ENCODE measurements around the gene RBM10. TPM values are rescaled to one million over a fixed set of nuclear protein-coding genes. Genes with fewer than 3 reads are reported as not detected.

RBM10 gene
- total and polyA plus RNA-seq, 3 donors from 2014 or later, result 20.4 to 41.3 (median 28.5) TPM

- Histone ChIP-seq H3K36me3 (ENCODE audit: low read depth, missing control alignments) (no peaks in the 10 kb centered on the region), H3K27me3 (no peaks in the 10 kb centered on the region), H3K27ac (no peak overlapping the region), H3K4me3 (no peak overlapping the region), H3K9me3 (no peaks in the 10 kb centered on the region), H3K4me1 (peaks cover 6% of the 10 kb centered on the region)
- no peak for DNase-seq
- TF ChIP-seq CTCF (IDR thresholded peaks at IDR 0.05) (no peak), POLR2A (IDR thresholded peaks at IDR 0.05) (no peak)
- intact Hi-C loops (cut with DNase I; ENCODE audit: low total_unique reads), result no loop called here
- 79 to 92% methylated on average over 2 to 20 of the region's 20 CpGs for WGBS, 2 donors
Observed at GRCh38 chrX:47214435-47215077, 69.5 kb downstream of the RBM10 start.

- Histone ChIP-seq H3K9me3 (no peaks in the 10 kb centered on the region), H3K36me3 (ENCODE audit: low read depth, missing control alignments) (no peaks in the 10 kb centered on the region), H3K27ac (no peak overlapping the region), H3K4me3 (no peak overlapping the region), H3K27me3 (no peaks in the 10 kb centered on the region), H3K4me1 (peaks cover 6% of the 10 kb centered on the region)
- TF ChIP-seq POLR2A (IDR thresholded peaks at IDR 0.05) (no peak), CTCF (IDR thresholded peaks at IDR 0.05) (no peak)
- DNase-seq, result no peak
- 66 to 76% methylated on average over 4 to 8 of the region's 12 CpGs for WGBS, 2 donors
- intact Hi-C loops (cut with DNase I; ENCODE audit: low total_unique reads), result no loop called here
Observed at GRCh38 chrX:47215291-47215900, 70.4 kb downstream of the RBM10 start.

- H3K9me3 ChIP-seq, result no peaks in the 10 kb centered on the region
- WGBS, 2 donors, result 66 to 78% methylated on average over 8 of the region's 8 CpGs
- intact Hi-C loops (cut with DNase I; ENCODE audit: low total_unique reads), result no loop called here
- peaks cover 6% of the 10 kb centered on the region for H3K4me1 ChIP-seq
- no peak for DNase-seq
- no peak overlapping the region for H3K4me3 ChIP-seq
- peak overlapping the region; percentile 81 to 86 for H3K27ac ChIP-seq
- no peaks in the 10 kb centered on the region for H3K27me3 ChIP-seq
- no peaks in the 10 kb centered on the region for H3K36me3 ChIP-seq (ENCODE audit: low read depth, missing control alignments)
- TF ChIP-seq CTCF (IDR thresholded peaks at IDR 0.05), result no peak
- TF ChIP-seq POLR2A (IDR thresholded peaks at IDR 0.05), result no peak
Observed at GRCh38 chrX:47216393-47216925, 71.4 kb downstream of the RBM10 start.

- H3K27me3 ChIP-seq, result no peaks in the 10 kb centered on the region
- intact Hi-C loops (cut with DNase I; ENCODE audit: low total_unique reads), result no loop called here
- no peak for DNase-seq
- no peaks in the 10 kb centered on the region for H3K36me3 ChIP-seq (ENCODE audit: low read depth, missing control alignments)
- peak overlapping the region; percentile 9 to 69 for H3K4me3 ChIP-seq
- no peaks in the 10 kb centered on the region for H3K9me3 ChIP-seq
- TF ChIP-seq POLR2A (IDR thresholded peaks at IDR 0.05) (no peak), CTCF (IDR thresholded peaks at IDR 0.05) (no peak)
- 4 to 6% methylated on average over 20 to 22 of the region's 22 CpGs for WGBS, 2 donors
- peak overlapping the region; percentile 81 to 86 for H3K27ac ChIP-seq
- H3K4me1 ChIP-seq, result peaks cover 6% of the 10 kb centered on the region
Observed at GRCh38 chrX:47217121-47217851, 72.3 kb downstream of the RBM10 start.

All from testis (tissue), 3 donors.